ENCODE measurements around the gene BUB1.
A peak's percentile ranks its signal among the peaks of the same experiment; 100 is the strongest.
"Not testable (repeated sequence)": the region's sequence is repeated elsewhere in the genome, so short reads cannot be mapped to it uniquely, and the experiment has no call there.

Gene BUB1

GRCh38 chr2:110707386-110707965 is 29.6 kb upstream of the BUB1 start:
- Histone ChIP-seq H3K27ac (peak overlapping the region; percentile 89), H3K4me1 (ENCODE audit: control insufficient read depth in 1 of 2, insufficient read depth in 1 of 2, low read depth in 1 of 2, low read length in 1 of 2) (peaks cover 51 to 55% of the 10 kb centered on the region in 2 experiments), H3K4me3 (ENCODE audit: low read depth in 1 of 2, low read length in 1 of 2) (no peak overlapping the region), H3K9me3 (no peaks in the 10 kb centered on the region), H3K36me3 (no peaks in the 10 kb centered on the region), H3K27me3 (no peaks in the 10 kb centered on the region)
- no peak for TF ChIP-seq CTCF (IDR thresholded peaks at IDR 0.05)

- Histone ChIP-seq H3K27me3 (no peaks in the 10 kb centered on the region), H3K27ac (peak overlapping the region; percentile 44), H3K4me1 (ENCODE audit: control insufficient read depth in 1 of 2, insufficient read depth in 1 of 2, low read depth in 1 of 2, low read length in 1 of 2) (peaks cover 38 to 39% of the 10 kb centered on the region in 2 experiments), H3K9me3 (no peaks in the 10 kb centered on the region), H3K4me3 (ENCODE audit: low read depth in 1 of 2, low read length in 1 of 2) (no peak overlapping the region), H3K36me3 (no peaks in the 10 kb centered on the region)
- no peak for TF ChIP-seq CTCF (IDR thresholded peaks at IDR 0.05)
Measured at GRCh38 chr2:110702514-110703380, 24.9 kb upstream of the BUB1 start.

GRCh38 chr2:110698253-110698652 is 20.4 kb upstream of the BUB1 start:
- H3K27me3 ChIP-seq; H3K4me3 ChIP-seq (ENCODE audit: low read depth in 1 of 2, low read length in 1 of 2); H3K27ac ChIP-seq; H3K36me3 ChIP-seq; H3K9me3 ChIP-seq: not testable (repeated sequence)
- H3K4me1 ChIP-seq (ENCODE audit: control insufficient read depth in 1 of 2, insufficient read depth in 1 of 2, low read depth in 1 of 2, low read length in 1 of 2) = peaks cover 15 to 18% of the 10 kb centered on the region in 2 experiments

GRCh38 chr2:110695146-110695898 is 17.5 kb upstream of the BUB1 start:
- H3K4me3 ChIP-seq (ENCODE audit: low read depth in 1 of 2, low read length in 1 of 2); H3K27me3 ChIP-seq; H3K27ac ChIP-seq; H3K36me3 ChIP-seq; H3K9me3 ChIP-seq; H3K4me1 ChIP-seq (ENCODE audit: control insufficient read depth in 1 of 2, insufficient read depth in 1 of 2, low read depth in 1 of 2, low read length in 1 of 2): not testable (repeated sequence)

DNA sequence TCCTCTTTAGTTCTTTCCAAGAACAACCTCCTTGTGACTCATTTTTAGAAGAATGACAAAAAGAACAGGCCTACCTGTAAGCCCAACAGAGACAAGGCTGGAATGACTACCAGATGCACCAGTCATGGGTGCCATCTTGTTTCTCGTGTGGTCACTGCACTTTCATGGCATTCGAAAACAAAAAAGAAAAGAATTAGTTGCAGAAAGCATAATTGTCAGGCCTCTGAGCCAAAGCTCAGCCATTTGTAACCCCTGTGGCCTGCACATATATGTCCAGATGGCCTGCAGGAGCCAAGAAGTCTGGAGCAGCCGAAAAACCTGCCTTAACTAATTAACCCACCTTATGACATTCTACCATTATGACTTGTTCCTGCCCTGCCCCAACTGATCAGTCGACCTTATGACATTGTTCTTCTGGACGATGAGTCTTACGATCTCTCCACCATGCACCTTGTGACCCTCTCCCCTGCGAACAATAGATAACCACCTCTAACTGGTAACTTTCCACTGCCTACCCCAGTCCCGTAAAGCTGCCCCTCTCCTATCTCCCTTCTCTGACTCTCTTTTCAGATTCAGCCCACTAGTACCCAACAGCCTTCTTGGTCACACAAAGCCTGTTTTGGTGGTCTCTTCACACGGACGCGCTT is 13.9 kb upstream of the BUB1 start:
- no peaks in the 10 kb centered on the region for H3K36me3 ChIP-seq
- peaks cover 16 to 19% of the 10 kb centered on the region in 2 experiments for H3K4me1 ChIP-seq (ENCODE audit: control insufficient read depth in 1 of 2, insufficient read depth in 1 of 2, low read depth in 1 of 2, low read length in 1 of 2)
- no peaks in the 10 kb centered on the region for H3K9me3 ChIP-seq
- no peaks in the 10 kb centered on the region for H3K27me3 ChIP-seq
- no peak overlapping the region for H3K4me3 ChIP-seq (ENCODE audit: low read depth in 1 of 2, low read length in 1 of 2)
- TF ChIP-seq CTCF (IDR thresholded peaks at IDR 0.05) = no peak
- no peak overlapping the region for H3K27ac ChIP-seq

Measured in neutrophil (primary cell).